NCI-H82 treated with DMSO at 0.1 percent for 48 hours (cell line): ENCODE measurements around the gene NLRX1.
"Not testable (repeated sequence)": the region's sequence is repeated elsewhere in the genome, so short reads cannot be mapped to it uniquely, and the experiment has no call there.

Source experiments
- DNase-seq: peaks from one replicate; lab custom pipeline; 2025; ENCODE audit not compliant: unreplicated experiment; lab: John Stamatoyannopoulos, UW

The NLRX1 gene

DNA sequence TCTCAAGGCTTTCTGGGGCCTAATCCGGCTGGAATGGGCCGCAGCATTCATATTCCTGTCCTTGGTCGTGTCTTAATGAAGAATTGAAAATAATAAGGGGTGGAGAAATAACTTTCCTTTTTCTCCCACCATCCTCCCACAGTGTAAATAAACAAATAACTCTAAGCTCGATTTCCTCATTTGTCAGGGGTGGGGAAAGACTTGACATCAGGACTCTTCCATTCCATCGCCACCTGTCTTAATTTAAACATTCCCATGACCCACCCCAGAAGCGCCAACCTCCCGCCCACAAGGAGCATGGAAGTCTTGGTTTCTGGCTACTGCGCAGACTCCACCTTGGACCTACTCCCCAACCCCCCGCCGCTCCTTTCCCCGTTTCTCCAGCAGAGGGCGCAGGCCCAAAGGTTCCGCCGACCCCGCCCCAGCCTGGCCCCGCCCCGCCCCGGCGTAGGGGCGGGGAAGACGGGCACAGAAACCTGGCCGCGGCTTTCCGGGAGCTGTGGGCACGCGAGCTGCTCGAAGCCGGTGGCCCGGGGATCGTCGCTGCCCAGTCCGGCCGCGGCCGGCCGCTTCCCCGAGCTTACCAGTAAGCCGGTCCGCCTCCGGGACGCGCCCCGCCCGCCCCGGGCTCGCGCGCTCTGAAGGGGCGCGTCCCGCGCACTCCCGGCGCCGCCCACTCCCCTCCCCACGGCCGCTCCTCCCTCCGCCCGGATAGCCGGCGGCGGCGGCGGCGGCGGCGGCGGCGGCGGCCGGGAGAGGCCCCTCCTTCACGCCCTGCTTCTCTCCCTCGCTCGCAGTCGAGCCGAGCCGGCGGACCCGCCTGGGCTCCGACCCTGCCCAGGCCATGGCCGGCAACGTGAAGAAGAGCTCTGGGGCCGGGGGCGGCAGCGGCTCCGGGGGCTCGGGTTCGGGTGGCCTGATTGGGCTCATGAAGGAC is 37.3 kb downstream of the NLRX1 start, which contains the start of gene CBL:
CBL (plus strand) TSS at position 766 of the 937 bp plus-strand sequence; CDS start at position 845, 79 bp downstream.
- peak; percentile 65 for DNase-seq

GRCh38 chr11:119206511-119207414 is 38.2 kb downstream of the NLRX1 start:
- DNase-seq = no peak

- no peak for DNase-seq
These were observed 39.0 kb downstream of the NLRX1 start for GRCh38 chr11:119207415-119207960.

DNA sequence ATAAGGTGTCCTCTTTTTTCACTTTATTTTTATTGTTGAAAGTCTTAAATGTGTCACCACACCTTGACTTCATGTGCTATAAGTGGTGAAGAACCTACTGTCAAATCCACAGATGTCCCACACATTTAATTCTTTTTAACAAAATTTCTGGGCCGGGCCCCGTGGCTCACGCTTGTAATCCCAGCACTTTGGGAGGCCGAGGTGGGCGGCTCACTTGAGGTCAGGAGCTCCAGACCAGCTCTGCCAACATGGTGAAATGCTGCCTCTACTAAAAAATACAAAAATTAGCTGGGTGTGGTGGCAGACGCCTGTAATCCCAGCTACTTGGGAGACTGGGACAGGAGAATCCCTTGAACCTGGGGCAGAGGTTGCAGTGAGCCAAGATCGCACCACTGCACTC is 40.7 kb downstream of the NLRX1 start:
- no peak for DNase-seq

DNA sequence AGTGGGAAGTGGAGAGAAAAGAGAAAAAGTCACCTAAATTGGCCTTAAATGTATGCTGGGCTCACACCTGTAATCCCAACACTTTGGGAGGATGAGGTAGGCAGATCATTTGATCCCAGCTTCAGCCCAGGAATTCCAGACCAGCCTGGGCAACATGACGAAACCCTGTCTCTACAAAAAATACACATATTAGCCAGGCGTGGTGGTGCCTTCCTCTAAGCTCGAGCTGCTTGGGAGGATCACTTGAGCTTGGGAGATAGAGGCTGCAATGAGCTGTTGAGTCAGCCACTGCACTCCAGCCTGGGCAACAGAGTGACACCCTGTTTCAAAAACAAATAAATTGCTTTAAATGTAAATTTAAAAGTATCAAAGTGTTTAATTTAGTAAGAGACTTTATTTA is 41.5 kb downstream of the NLRX1 start:
- no peak for DNase-seq

- DNase-seq = no peak
These were observed 49.8 kb downstream of the NLRX1 start for GRCh38 chr11:119218141-119218878.

GRCh38 chr11:119222308-119222707 is 53.8 kb downstream of the NLRX1 start:
- no peak for DNase-seq

DNA sequence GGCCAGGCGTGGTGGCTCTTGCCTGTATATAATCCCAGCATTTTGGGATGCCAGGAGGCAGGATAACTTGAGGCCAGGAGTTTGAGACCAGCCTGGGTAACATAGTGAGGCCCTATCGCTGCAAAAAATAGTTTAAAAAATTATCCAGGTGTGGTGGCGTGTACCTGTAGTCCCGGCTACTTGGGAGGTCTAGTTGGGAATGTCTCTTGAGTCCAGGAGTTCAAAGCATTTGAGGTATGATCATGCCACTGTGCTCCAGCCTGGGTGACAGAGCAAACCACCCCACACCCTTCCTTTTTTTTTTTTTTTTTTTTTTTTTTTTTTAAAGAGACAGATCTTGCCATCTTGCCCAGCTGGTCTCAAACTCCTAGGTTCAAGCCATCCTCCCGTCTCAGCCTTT is 54.4 kb downstream of the NLRX1 start:
- no peak for DNase-seq

GRCh38 chr11:119223856-119224255 is 55.3 kb downstream of the NLRX1 start:
- no peak for DNase-seq

DNA sequence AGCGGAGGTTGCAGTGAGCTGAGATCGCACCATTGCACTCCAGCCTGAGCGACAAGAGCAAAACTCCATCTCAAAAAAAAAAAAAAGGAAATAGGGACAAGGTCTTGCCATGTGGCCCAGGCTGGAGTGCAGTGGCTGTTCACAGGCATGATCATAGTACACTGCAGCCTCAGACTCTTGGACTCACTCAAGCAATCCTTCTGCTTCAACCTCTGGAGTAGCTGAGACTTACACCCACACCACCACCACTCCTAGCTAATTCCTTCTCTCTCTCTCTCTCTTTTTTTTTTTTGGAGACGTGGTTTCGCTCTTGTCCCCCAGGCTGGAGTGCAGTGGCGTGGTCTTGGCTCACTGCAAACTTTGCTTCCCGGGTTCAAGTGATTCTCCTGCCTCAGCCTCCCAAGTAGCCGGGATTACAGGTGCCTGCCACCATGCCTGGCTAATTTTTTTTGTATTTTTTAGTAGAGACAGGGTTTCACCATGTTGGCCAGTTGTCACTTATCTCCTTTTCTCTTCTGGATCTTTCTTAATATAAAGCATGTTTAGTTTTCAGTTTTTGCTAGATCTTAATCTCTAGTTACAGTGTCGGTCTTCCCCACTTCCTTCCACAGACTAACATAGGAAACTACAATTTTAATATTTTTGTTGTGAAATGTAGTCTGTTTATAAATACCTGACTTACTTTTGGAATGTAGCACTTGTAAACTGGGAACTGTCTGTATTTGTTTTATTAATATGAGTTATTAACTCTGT is 60.2 kb downstream of the NLRX1 start:
- not testable (repeated sequence) for DNase-seq

DNA sequence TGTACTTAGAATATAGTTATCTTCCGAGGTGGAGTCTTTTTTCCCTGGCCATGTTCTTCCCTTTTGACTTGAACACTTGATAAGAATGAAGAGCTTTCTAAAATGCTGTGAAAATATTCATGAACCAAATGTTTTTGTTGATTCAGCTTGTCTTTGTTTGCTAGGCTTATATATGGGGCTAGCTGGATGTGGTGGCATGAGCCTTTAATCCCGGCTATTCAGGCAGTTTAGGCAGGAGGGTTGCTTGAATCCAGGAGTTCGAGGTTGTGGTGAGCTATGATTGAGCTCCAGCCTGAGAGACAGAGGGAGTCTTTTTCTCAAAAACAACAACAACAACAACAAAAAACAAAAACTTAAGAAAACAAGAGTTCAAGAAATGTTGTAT is 60.8 kb downstream of the NLRX1 start:
- no peak for DNase-seq

- no peak for DNase-seq
These were observed 61.2 kb downstream of the NLRX1 start for GRCh38 chr11:119229741-119230140.
